Activated T-cell treated with anti-CD3 and anti-CD28 coated beads for 4 hours (primary cell): ENCODE results near the gene MIR17HG.
"Not testable (repeated sequence)": the region's sequence is repeated elsewhere in the genome, so short reads cannot be mapped to it uniquely, and the experiment has no call there.

Source experiments
- DNase-seq: peaks from one replicate; pipeline ENCODE4 v3.0.0-alpha.2; 2020

Gene MIR17HG

DNA sequence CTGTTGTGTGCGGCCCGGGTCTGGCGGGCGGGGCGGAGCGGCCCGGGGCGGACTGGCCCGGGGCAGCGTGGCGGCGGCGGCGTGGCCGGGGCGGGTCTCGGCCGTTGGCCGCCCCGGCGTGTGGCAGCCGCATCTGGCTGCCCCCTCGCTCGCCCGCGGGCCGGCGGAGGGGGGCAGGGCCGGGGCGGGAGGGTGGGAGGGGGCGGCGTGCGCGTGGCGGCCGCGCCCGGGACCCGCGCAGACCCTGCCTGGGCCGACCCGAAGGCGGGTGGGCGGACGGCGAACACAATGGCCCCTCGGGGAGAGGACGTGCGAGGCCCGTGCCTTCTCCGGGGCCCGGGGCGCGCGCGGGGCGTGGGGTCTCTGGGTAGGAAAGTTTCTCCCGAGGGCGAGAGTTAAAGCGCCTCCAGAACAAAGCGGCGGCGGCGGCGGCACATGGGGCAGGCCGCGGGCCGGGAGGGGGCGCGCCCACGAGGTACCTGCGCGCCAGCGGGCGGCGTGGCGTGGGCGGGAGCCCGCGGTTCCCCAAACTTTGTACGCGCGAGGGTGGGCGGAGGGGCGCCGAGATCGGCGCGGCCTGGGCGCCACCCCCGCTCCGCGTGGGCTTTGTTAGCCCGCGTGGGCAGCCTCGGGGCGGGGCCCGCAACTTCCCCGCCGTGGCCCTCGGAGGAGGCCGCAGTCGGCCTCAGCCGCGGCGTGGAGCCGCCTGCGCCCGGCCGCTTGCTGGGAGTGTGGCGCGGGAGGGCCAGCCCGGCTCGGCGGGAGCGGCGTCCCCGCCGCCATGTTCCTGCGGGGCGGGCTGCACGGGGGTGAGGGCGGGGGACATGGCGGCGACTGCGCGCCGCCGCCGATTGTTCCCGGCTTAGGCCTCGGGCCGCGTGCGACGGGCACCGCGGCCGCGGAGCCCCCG lies 764 bp downstream of the MIR17HG start:
- peak; percentile 78 for DNase-seq

DNA sequence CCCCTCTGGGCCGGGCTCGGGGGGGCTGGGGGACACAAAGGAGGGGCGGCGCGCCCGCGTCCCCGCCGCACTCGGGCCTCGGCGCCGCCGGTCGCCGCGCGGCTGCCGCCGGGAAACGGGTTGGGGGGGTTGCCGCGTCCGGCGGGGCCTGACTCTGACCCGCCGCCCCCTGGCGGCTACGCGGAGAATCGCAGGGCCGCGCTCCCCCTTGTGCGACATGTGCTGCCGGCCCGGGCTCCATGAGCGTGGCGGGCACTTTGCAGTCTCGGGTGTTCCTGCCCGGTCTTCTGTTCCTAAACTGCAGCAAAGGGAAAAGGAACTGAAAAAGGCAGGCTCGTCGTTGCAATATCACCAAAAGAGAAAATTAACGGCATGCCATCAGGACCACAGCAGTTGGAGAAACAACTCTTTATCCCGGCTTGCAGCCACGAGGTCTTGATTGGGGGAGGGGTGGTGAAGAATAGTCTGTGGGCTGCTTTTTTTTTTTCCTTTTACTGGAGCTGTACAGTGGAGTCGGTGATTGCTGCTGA lies 1.5 kb downstream of the MIR17HG start:
- peak; percentile 88 for DNase-seq

DNA sequence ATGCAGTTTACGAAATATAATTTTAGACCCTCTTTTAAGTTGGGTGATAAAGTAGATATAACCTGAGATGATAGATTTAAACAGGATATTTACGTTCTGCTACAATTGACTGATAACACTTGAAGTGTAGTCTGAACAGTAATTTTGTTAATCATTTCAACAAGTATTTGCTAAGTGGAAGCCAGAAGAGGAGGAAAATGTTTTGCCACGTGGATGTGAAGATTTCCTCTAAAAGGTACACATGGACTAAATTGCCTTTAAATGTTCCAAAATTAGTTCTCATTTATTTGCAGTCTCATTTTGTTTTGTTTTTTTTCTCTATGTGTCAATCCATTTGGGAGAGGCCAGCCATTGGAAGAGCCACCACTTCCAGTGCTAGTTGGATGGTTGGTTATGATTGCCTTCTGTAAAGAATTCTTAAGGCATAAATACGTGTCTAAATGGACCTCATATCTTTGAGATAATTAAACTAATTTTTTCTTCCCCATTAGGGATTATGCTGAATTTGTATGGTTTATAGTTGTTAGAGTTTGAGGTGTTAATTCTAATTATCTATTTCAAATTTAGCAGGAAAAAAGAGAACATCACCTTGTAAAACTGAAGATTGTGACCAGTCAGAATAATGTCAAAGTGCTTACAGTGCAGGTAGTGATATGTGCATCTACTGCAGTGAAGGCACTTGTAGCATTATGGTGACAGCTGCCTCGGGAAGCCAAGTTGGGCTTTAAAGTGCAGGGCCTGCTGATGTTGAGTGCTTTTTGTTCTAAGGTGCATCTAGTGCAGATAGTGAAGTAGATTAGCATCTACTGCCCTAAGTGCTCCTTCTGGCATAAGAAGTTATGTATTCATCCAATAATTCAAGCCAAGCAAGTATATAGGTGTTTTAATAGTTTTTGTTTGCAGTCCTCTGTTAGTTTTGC lies 2.8 kb downstream of the MIR17HG start:
- no peak for DNase-seq

DNA sequence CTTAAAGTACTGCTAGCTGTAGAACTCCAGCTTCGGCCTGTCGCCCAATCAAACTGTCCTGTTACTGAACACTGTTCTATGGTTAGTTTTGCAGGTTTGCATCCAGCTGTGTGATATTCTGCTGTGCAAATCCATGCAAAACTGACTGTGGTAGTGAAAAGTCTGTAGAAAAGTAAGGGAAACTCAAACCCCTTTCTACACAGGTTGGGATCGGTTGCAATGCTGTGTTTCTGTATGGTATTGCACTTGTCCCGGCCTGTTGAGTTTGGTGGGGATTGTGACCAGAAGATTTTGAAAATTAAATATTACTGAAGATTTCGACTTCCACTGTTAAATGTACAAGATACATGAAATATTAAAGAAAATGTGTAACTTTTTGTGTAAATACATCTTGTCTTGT lies 3.6 kb downstream of the MIR17HG start:
- DNase-seq = no peak

DNA sequence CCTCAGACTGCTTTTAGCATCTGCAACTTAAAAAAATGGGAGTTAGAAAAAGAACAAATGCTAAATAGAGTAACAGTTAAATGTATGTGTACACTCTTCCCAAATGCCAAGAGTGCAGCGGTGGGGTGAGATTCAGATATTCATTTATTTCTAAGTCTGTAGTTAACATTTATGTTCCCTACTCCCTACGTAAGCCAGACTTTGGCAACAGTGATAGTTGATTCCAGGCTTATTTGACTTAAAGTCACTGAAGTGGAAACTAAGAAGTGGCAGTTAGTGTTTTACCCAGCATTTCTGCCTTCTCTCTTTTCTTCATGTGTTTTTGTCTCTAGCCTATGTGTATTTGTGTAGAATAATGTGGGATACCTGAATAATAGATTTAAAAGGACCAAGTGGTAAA lies 4.5 kb downstream of the MIR17HG start:
- DNase-seq = no peak

DNA sequence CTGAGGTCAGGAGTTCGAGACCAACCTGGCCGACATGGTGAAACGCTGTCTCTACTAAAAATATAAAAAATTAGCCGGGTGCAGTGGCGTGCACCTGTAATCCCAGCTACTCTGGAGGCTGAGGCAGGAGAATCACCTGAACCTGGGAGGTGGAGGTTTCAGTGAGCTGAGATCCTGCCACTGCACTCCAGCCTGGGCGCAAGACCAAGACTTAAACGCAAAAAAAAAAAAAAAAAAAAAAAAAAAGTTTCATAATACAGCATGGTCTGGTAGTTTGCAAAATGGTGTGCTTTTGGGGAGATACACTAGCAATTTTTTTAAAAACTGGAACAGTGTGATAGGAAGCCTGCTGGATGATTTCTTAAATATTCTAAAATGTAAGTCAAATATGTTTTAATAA lies 5.4 kb downstream of the MIR17HG start:
- not testable (repeated sequence) for DNase-seq

DNA sequence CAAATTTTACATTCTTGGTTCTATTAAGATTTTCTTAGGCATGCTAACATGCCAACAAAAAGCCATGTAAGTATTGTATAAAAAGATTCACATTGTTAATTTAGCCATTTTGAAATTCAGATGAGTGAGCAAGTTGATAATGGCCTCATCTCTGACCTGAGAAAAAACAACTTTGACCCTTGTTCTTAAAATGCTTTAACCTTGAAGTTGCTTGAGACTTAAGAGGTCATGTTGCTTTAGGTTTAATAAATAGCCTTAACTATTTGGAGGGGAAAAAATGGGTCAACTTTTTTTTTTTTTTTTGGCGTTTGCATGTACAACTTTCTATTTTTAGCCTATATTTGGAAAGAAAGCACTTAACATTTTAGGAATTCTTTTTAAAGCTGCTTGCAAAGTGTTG lies 6.0 kb downstream of the MIR17HG start:
- DNase-seq = no peak

DNA sequence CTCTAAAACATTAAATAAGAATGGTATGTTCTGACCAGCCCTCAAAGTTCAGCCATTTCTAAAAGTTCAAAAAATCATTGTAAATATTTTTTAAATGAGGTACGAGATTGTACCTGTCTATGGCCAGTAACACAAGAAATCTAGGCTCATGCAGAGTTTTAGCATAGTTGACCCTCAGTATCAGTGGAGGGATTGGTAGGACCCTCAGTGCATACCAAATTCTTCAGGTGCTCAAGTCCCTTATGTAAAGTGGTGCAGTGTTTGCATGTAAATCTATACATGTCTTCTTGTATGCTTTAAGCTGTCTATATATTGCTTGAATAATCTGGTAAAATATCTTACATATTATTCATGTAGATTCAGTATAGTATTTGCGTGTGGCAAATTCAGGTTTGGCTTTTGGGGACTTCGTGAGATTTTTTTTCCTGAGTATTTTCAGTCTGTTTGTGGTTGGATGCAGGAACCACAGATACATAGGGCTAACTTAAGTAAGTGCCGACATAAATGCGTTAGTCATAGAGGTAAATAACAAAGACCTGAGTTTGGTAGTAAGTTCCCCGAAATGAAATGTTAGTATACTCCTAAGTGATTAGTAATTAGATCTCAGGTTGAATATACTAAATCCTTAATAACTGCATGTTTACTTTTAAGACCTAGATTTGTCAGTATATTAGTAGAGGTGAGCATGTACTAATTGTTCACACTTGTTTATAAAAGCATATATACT lies 7.8 kb downstream of the MIR17HG start:
- no peak for DNase-seq

DNA sequence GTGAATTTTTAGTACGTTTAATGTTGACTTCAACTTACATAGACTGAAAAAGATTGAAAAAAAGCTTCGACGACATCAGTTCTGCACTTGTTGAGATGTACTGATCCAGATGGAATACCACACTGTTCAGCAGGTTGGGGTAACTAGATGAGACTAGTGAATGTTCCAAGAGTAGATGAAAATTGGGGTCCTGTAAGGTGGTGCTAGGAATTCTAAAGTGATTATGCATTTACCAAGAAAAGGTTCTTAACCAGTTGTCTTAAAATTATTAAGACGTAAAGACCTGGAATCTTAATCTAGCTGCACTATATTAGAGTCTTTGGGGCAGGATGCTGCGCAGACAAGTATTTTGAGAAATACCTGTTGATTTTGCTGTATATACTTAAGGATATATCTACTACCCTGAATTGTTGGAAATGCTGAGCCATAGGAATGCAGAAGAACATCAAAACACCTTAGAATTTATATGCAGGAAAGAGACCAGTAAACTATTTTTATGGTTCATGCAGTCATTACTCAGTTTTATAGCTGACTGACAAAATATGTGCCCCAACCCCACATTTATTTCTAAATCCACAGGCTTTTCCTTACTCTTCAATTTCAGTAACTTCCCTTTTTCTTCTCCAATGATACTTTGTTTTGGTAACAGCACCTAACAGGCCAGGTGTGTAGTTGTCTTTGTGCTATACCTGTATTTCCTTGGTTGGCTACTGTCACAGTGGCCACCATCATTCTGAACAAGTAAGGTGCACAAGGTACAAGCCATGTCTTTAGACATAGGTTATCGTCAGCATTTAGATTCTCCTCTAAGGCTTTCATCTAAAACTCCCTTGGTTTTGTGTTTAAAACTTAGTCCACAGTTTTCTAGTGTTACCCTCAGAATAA lies 8.6 kb downstream of the MIR17HG start:
- DNase-seq = no peak

DNA sequence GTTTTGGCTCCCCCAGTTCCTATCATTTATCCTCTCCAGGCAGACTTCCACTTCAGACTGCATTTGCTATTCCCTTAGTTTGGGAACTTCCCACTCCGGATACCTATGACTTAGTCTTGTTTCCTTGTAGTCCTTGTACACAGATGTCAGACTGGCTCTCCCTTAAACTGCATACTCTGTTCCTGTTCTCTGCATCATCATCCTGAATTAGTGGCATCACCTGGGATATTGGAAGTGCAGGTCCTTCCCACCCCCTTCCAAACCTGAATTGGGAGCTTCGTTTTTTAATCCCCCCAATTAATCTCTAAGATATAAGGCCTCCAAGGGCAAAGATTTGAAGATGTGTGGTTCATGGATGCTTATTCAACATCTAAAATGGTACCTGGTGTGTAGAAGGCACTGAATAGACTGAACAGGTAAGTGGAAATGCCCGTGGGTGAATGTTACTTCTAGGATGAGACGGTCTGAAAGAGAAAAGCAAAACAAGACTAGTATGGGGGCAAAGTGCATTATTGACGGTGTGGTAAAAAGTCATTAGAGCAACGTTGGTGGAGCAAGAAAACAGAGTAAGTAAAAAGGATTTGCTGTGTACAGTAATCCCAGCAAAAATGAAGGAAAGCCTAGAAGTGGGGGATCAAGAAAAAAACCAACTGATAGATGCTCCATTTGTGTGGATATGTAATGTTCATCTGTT lies 9.6 kb downstream of the MIR17HG start:
- DNase-seq = no peak

DNA sequence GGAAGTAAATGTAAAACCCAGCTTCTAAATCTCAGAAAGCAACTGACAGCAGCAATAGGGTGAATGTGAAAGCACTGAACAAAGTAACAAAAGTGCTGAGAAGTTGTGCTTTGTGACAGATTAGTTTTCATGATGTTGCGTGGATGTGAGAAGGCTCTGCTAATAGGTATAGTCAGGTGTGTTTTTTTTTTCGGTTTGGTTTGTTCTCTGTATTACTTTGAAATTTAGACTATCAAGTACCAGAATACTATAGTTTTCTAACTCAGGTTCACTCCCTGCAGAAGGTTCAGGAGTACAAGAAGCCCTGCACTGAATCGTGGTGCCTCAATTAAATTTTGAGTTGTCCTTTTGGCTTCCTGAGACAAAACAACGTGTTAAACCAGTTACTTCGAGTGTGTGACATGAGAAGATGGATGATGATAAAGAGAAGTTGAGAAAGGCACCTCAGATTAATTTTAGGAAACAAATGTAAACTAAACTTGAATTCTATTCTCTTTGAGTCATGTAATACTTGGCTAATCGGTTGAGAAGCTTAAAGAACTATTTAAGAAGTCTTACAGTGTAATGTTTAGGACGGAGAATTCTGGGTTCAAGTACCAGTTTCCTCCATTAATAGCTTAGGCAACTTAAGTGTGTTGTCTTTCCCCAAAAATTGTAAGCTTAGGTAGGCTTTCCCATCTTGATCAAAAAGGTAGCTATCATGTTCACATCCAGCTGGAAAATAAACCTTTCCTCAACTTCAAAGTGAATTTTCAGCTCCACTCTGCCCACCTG lies 10.3 kb downstream of the MIR17HG start:
- DNase-seq = no peak

DNA sequence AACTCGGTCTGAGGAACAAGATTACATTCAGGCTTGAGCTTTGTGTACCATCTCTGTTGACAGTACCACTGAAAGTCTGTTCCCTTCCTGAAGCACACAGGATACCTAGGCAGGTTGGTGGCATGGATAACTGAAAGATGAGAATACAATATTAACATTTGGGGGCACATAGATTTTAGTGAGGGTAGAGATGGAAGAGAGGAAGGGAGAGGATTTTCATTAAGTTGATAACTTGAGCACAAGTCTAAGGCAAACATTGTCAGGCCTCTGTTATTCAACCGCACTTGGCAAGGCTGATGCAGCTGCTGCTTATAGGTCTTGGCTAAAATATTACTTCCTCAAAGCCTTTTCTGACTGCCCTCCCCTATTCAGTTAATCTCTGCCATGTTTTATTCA lies 10.9 kb downstream of the MIR17HG start:
- no peak for DNase-seq

DNA sequence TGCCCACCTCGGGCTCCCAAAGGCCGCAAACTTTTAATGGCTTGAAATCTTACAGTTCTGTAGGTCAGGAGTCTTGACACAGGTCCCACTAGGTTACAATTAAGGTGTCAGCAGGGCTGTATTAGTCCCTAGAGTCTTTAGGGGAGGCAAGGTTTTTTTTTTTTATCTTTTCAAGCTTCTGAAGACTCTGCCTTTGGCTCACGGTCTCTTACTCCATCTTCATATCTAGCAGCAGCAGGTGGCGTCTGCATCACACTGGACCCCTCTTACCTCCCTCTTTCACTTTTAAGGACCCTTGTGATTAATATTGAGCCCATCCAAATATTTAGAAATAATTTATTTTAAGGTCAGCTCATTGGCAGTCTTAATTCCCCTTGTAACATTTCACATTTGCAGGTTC lies 11.6 kb downstream of the MIR17HG start:
- no peak for DNase-seq

DNA sequence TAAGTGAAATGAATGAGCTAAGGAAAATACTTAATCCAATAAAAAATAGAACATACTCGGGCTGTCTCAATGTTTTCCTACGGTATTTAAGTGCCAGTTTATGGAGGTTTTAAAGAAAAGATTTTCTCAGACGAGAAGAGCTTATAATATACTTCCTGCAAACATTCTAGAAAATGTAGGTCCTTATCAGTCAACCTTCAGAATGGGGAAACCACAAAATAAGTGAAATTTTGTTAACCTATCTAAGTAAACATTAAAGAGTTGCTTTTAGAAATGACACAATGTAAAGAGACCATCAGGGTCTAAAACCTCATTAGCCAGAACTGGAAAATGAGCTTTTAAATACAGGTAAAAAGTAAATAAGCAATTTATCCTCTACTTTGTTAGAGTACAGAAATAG lies 12.1 kb downstream of the MIR17HG start:
- no peak for DNase-seq

DNA sequence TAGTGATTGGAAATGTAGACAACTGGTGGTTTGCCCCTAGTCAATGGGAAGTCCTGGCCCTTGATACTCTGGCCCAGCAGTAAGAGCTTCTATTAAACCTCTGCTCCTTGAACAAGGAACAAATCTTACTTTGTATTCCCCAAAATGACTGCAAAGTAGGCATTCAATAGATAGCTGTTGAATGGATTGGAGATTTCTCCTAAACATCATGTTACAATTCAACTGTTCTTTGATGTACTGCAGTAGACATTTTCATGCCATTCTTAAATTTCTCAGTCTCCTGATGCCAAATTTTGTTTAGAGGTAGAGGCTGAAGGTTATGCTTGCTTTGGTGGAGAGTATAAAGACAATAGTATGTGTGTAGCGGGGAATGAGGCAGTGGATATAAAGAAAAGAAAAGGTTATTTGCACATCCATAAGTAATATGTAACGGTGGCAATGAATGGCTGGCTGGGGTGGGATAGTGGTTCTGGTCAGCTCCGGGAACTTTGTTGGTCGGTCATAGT lies 12.8 kb downstream of the MIR17HG start:
- DNase-seq = no peak

DNA sequence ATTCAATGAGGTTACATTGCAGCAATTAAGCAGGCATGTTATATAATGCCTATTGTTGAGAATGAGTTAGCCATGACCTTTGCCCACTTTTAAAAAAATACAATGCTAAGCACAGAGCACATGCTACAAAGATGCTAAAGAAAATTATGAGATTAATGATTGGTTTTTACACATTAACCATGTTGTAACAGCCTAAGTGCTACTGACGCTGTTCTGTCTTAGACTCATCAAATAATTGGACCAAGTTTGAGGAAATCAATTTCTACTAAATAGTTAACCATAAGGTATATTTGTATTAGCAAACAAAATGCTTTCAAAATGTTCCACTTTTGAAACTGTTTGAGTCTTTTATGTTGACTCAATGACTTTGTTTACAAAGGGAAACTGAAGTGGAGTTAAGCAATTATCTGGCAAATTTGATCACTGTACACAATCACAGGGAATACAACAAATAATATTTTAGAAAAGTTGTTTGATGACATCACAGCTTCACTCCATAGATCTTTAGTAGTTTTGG lies 14.3 kb downstream of the MIR17HG start:
- DNase-seq = no peak

DNA sequence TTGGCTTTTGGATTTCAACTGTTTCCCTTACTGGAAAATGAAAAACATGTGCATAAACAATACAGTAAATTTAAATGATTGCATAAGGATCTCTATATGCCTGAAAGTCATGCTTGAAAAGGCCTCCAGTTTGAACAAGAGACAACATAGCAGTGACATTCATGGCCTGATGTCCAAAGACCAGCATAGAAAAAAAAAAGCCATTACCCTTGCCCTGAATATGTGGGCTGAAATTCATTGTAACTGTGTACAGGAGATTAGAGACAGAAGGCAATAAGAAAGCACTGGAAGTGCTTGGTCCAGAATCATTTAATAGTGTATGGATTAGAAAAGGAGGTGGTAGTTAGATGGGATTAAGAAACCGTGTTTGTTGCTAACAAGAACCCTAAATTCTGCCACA lies 15.4 kb downstream of the MIR17HG start:
- DNase-seq = no peak

DNA sequence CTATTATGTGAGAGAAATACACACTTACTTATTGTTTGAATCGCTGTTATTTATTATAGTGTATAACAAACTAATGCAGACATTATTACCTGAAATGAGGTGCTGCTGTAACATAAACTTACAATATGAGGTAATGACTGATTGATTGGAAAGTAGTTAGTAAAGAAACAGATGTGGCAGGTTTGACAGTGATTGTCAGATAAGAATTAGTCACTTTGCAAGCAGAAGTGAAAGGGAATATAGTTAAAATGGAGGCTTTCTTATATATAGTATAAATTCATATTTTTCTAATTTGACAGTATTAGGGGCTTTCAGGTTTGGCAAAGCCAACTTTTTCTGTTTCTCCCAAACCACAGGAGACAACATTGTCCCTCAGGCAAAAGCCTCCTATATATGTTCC lies 20.6 kb downstream of the MIR17HG start:
- no peak for DNase-seq

DNA sequence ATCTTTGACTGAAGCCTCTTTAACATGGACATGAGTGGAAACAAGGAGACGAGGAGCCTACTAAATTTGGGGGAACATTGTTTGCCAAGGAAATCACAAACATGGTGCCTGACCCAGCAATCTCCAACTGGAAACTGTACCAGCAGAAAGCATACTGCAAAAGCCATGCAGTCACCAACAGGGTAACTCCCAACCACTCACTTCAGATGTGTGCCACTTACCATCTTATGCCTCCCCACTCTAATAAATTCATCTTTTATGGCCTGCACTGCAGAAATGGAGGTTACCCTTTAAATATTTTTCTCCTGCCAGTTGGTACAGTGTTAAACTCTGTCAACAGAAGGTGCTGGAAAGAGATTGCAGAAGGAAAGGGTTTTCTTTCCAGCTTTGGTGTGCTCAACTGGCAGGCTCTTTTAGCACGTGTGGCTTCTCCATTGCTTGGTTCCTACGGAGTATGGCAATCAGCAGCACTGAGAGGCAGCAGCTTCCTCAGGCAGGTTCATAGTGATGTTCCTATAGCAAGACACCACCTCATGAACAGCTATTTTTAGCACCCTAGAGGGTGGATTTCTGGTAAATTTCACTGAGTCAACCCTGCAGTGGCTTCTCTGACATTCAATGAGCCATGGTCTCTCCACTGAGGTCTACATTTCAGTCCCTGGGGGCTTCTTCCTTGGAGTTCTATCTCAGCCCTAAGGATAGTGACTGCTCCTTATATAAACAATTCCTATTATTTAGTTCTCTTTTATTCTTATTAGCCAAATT lies 21.4 kb downstream of the MIR17HG start:
- DNase-seq = no peak
